ENCODE data around the gene TTBK2.

GRCh38 chr15:42721016-42721415 lies 199.6 kb downstream of the TTBK2 start:
- no peak for TF ChIP-seq SMC3 (IDR thresholded peaks at IDR 0.05; ENCODE audit: low read depth, low read length)
- TF ChIP-seq, protein P1, sequence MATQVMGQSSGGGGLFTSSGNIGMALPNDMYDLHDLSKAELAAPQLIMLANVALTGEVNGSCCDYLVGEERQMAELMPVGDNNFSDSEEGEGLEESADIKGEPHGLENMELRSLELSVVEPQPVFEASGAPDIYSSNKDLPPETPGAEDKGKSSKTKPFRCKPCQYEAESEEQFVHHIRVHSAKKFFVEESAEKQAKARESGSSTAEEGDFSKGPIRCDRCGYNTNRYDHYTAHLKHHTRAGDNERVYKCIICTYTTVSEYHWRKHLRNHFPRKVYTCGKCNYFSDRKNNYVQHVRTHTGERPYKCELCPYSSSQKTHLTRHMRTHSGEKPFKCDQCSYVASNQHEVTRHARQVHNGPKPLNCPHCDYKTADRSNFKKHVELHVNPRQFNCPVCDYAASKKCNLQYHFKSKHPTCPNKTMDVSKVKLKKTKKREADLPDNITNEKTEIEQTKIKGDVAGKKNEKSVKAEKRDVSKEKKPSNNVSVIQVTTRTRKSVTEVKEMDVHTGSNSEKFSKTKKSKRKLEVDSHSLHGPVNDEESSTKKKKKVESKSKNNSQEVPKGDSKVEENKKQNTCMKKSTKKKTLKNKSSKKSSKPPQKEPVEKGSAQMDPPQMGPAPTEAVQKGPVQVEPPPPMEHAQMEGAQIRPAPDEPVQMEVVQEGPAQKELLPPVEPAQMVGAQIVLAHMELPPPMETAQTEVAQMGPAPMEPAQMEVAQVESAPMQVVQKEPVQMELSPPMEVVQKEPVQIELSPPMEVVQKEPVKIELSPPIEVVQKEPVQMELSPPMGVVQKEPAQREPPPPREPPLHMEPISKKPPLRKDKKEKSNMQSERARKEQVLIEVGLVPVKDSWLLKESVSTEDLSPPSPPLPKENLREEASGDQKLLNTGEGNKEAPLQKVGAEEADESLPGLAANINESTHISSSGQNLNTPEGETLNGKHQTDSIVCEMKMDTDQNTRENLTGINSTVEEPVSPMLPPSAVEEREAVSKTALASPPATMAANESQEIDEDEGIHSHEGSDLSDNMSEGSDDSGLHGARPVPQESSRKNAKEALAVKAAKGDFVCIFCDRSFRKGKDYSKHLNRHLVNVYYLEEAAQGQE (IDR thresholded peaks at IDR 0.05; ENCODE audit: low read depth, low read length) = no peak
- TF ChIP-seq CTCF (IDR thresholded peaks at IDR 0.05) = no peak
- TF ChIP-seq FOXM1 (IDR thresholded peaks at IDR 0.05; ENCODE audit: low read depth) = no peak
- no peak for TF ChIP-seq GATA2 (CRISPR knock-in tag; IDR thresholded peaks at IDR 0.05)
- no peak for TF ChIP-seq RXRA (IDR thresholded peaks at IDR 0.05; ENCODE audit: borderline replicate concordance, low read depth)
- TF ChIP-seq POLR2AphosphoS5 (IDR thresholded peaks at IDR 0.05; ENCODE audit: low read depth, low read length) = no peak

Data from SK-N-SH (cell line).